ENCODE results near the gene SP1.
"Not testable (repeated sequence)": the region's sequence is repeated elsewhere in the genome, so short reads cannot be mapped to it uniquely, and the experiment has no call there.

Gene SP1

DNA sequence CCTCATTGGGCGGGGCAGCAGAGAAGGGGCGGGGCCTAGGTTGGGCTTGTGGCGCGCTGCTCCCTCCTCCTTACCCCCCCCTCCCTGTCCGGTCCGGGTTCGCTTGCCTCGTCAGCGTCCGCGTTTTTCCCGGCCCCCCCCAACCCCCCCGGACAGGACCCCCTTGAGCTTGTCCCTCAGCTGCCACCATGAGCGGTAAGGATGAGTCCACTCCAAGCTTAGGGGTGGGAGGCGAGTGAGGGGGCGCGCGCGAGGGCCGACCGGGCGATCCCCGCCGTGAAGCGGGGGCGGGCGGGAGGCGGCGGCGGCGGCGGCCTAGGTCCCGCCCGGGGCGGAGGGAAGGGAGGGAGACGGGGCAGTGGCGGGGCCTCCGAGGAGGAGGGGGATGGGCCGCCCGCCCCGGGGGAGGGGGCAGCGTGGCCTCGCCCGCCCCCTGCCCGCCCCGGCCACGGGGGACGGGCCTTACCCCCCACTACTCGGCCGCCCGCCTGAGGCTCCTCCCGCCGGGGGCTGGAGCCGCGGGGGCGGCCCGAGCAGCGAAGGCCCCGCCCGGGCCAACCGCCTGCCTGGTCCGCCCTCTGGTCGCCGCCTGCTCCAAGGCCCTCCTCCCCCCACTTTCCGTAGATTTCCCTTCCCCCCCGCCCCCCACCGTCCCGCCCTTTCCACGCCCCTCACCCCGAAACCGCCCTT is at the start of gene SP1:
Gene SP1, plus strand, starts transcription at position 73 of the 690 bp plus-strand sequence. Its CDS starts 116 bp downstream, at position 189.
- H3K36me3 ChIP-seq (ENCODE audit: insufficient read depth, low read depth, low read length) = peaks cover 34% of the 10 kb centered on the region
- peak within 1 kb of the TSS; percentile 86; the same call in 1 of the 2 replicates for H3K9ac ChIP-seq (ENCODE audit: low read depth, low read length)
- H3K27me3 ChIP-seq (ENCODE audit: insufficient read depth, low read length) = no peaks in the 10 kb centered on the region
- peak within 1 kb of the TSS; percentile 91 for H3K27ac ChIP-seq (ENCODE audit: low read length)
- peak within 1 kb of the TSS; percentile 84 for H3K4me3 ChIP-seq (ENCODE audit: low read length)
- H3K4me1 ChIP-seq (ENCODE audit: insufficient read depth, low read length) = peaks cover 5% of the 10 kb centered on the region; the same call in 1 of the 2 replicates
- H3K9me3 ChIP-seq (ENCODE audit: insufficient read depth, low read depth, low read length) = no peaks in the 10 kb centered on the region

DNA sequence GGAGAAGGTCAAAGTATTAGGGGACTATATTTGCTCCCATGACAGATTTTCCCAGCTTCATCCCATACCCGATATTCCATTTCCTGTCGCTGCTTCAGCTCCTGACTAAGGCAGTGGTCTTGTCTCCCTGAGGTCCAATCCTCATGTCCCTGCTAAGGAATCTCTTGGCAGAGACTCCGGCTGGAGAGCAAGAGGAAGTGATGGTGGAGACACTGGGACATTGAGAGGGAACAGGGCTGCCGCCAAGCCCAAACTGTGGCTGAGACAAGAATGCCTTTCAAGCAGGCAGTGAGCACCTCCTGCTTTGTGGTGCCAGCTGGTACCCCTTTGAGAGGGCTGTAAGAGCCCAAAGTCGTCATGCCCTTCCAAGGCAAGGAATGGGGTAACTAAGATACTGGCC is 49.3 kb upstream of the SP1 start:
- Histone ChIP-seq H3K27me3 (ENCODE audit: insufficient read depth, low read length) (peaks cover 43% of the 10 kb centered on the region), H3K36me3 (ENCODE audit: insufficient read depth, low read depth, low read length) (no peaks in the 10 kb centered on the region), H3K9me3 (ENCODE audit: insufficient read depth, low read depth, low read length) (no peaks in the 10 kb centered on the region), H3K27ac (ENCODE audit: low read length) (no peak overlapping the region), H3K9ac (ENCODE audit: low read depth, low read length) (no peak overlapping the region), H3K4me1 (ENCODE audit: insufficient read depth, low read length) (no peaks in the 10 kb centered on the region; the same call in 1 of the 2 replicates), H3K4me3 (ENCODE audit: low read length) (no peak overlapping the region)

DNA sequence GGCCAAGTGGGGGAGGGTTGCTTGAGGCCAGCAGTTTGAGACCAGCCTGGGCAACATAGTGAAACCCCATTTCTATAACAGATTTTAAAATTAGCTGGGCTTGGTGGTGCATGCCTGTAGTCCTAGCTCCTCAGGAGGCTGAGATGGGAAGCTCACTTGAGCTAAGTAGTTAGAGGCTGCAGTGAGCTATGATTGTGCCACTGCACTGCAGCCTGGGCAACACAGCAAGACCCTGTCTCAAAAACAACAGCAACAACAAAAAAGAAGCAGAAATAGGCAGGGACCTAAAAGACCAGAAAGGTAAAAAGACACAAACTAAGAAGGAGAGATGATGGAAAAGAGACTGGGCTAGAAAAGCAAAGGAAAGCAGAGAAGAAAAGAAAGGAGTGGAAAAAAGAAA is 47.6 kb upstream of the SP1 start:
- H3K27me3 ChIP-seq (ENCODE audit: insufficient read depth, low read length) = peaks cover 35% of the 10 kb centered on the region
- H3K27ac ChIP-seq (ENCODE audit: low read length); H3K4me3 ChIP-seq (ENCODE audit: low read length); H3K4me1 ChIP-seq (ENCODE audit: insufficient read depth, low read length); H3K36me3 ChIP-seq (ENCODE audit: insufficient read depth, low read depth, low read length); H3K9ac ChIP-seq (ENCODE audit: low read depth, low read length); H3K9me3 ChIP-seq (ENCODE audit: insufficient read depth, low read depth, low read length): not testable (repeated sequence)

DNA sequence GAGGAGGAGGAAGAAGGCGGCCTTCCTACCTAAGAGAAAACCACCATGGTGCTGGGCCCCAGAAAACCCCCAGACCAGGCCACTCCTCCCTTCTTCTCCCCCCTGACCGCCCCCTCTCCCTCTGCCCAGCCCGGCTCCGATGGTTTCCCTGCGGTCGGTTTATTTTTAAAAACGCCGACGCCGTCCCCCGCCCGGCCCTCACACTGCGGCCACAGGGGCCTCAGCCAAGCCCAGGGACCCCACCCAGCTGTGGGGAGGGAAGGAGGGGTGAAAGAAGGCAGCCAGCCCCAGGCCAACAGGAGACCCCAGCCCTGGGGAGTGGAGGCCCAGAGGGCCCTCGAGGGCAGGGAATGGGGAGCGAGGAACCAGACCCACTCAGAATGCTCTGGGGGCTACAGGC is 47.2 kb upstream of the SP1 start:
- H3K27ac ChIP-seq (ENCODE audit: low read length) = no peak overlapping the region
- H3K27me3 ChIP-seq (ENCODE audit: insufficient read depth, low read length) = peaks cover 31% of the 10 kb centered on the region
- no peak overlapping the region for H3K4me3 ChIP-seq (ENCODE audit: low read length)
- H3K36me3 ChIP-seq (ENCODE audit: insufficient read depth, low read depth, low read length) = no peaks in the 10 kb centered on the region
- H3K4me1 ChIP-seq (ENCODE audit: insufficient read depth, low read length) = peaks cover 3% of the 10 kb centered on the region; the same call in 1 of the 2 replicates
- H3K9me3 ChIP-seq (ENCODE audit: insufficient read depth, low read depth, low read length) = no peaks in the 10 kb centered on the region
- no peak overlapping the region for H3K9ac ChIP-seq (ENCODE audit: low read depth, low read length)

DNA sequence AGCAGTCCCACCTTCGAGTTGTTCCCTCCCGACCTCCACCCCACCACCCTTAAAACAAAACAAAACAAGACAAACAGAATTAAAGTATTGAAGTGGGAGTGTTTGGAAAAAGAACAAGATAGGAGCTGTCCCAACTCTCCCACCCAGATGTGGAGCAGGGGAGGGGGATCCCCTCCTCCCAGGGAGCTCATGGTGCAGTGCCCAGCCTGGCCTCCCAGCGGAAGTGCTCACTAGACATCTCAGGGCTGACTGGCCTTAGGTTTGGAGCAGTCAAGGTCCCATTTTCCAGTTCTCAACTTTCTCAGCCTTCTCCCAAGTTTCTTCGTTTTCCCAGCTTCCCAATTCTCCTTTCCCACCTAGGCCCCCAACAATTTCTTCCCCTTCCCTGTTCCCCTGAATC is 46.7 kb upstream of the SP1 start:
- H3K4me1 ChIP-seq (ENCODE audit: insufficient read depth, low read length) = peaks cover 4% of the 10 kb centered on the region; the same call in 1 of the 2 replicates
- H3K27ac ChIP-seq (ENCODE audit: low read length) = no peak overlapping the region
- peaks cover 25% of the 10 kb centered on the region for H3K27me3 ChIP-seq (ENCODE audit: insufficient read depth, low read length)
- no peaks in the 10 kb centered on the region for H3K36me3 ChIP-seq (ENCODE audit: insufficient read depth, low read depth, low read length)
- H3K9ac ChIP-seq (ENCODE audit: low read depth, low read length) = no peak overlapping the region
- no peaks in the 10 kb centered on the region for H3K9me3 ChIP-seq (ENCODE audit: insufficient read depth, low read depth, low read length)
- H3K4me3 ChIP-seq (ENCODE audit: low read length) = no peak overlapping the region

DNA sequence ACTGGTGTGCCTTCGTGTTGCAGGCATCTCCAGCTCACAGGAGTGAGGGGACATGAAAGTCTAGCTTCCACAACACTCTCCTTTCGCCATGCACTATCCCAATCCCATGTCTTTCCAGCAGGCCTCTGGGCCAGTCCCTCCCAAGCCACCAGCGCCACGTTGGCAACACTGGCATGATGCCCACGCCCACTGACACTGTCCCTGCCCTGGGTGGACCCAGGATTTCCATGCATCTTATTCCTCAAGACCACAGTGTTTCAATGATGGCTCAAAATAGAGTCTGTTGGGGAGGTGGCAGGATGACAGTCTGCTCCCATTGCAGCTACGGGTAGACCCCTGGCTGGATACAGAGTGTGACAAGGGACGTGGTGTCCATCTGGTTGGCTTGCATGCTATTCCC is 46.1 kb upstream of the SP1 start:
- Histone ChIP-seq H3K9ac (ENCODE audit: low read depth, low read length) (no peak overlapping the region), H3K27ac (ENCODE audit: low read length) (no peak overlapping the region), H3K4me1 (ENCODE audit: insufficient read depth, low read length) (peaks cover 4% of the 10 kb centered on the region; the same call in 1 of the 2 replicates), H3K27me3 (ENCODE audit: insufficient read depth, low read length) (peaks cover 20% of the 10 kb centered on the region), H3K4me3 (ENCODE audit: low read length) (no peak overlapping the region), H3K9me3 (ENCODE audit: insufficient read depth, low read depth, low read length) (no peaks in the 10 kb centered on the region), H3K36me3 (ENCODE audit: insufficient read depth, low read depth, low read length) (no peaks in the 10 kb centered on the region)

DNA sequence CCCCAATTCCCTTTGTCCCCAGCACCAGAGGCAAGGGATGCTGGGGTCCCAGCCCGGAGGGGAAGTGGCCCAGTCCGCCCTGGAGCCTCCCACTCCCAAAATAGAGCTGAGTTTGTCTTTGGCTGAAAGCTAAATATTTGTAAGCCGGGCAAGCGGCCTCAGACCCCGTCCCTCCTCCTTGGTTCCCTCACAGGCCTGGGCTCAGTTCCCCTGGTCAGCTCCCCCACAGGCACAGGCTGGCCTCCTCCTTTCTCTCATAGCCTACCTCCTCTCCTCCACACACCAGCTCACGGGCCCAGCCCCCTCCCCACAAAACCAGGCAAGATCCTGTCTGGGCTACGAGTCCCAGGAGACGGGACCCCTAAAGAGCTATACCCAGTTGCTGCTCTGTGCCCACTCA is 45.2 kb upstream of the SP1 start:
- H3K27me3 ChIP-seq (ENCODE audit: insufficient read depth, low read length) = peaks cover 13% of the 10 kb centered on the region

DNA sequence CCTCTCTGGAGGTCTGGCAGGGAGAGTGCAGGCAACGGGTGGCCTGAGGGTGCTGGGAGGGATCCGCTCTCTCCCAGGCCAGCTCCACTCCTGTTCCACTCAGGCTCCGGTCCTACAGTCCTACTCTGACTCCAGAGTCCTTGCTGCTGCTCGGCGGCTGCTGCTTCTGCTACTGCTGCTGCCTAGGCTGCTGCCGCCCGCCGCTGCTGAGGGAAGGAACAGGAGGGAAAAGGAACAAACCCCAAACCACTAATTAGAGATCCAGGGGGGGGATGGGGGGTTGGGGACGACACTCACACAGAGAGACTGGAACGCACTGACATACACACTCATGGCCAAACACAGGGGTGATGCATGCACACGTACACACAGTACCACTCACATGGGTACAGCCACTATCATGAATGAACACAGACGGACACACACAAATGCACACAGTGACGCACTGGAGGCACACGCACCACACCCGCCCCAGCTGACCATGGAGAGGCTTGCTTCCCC is 43.7 kb upstream of the SP1 start, which contains the start of gene SP7:
Gene SP7, minus strand, starts transcription at position 174 of the 501 bp plus-strand sequence. CDS start 708 bp downstream, outside the sequence.
- peaks cover 4% of the 10 kb centered on the region; the same call in 1 of the 2 replicates for H3K4me1 ChIP-seq (ENCODE audit: insufficient read depth, low read length)
- no peak within 1 kb of the TSS for H3K4me3 ChIP-seq (ENCODE audit: low read length)
- no peak within 1 kb of the TSS for H3K9ac ChIP-seq (ENCODE audit: low read depth, low read length)
- no peaks in the 10 kb centered on the region for H3K9me3 ChIP-seq (ENCODE audit: insufficient read depth, low read depth, low read length)
- peaks cover 13% of the 10 kb centered on the region for H3K27me3 ChIP-seq (ENCODE audit: insufficient read depth, low read length)
- H3K36me3 ChIP-seq (ENCODE audit: insufficient read depth, low read depth, low read length) = no peaks in the 10 kb centered on the region
- no peak within 1 kb of the TSS for H3K27ac ChIP-seq (ENCODE audit: low read length)

More for the DNA sequence above, 45.2 kb upstream of the SP1 start:
- Histone ChIP-seq H3K9ac (ENCODE audit: low read depth, low read length) (no peak overlapping the region), H3K4me3 (ENCODE audit: low read length) (no peak overlapping the region), H3K27ac (ENCODE audit: low read length) (no peak overlapping the region), H3K4me1 (ENCODE audit: insufficient read depth, low read length) (peaks cover 4% of the 10 kb centered on the region; the same call in 1 of the 2 replicates), H3K36me3 (ENCODE audit: insufficient read depth, low read depth, low read length) (no peaks in the 10 kb centered on the region), H3K9me3 (ENCODE audit: insufficient read depth, low read depth, low read length) (no peaks in the 10 kb centered on the region)

DNA sequence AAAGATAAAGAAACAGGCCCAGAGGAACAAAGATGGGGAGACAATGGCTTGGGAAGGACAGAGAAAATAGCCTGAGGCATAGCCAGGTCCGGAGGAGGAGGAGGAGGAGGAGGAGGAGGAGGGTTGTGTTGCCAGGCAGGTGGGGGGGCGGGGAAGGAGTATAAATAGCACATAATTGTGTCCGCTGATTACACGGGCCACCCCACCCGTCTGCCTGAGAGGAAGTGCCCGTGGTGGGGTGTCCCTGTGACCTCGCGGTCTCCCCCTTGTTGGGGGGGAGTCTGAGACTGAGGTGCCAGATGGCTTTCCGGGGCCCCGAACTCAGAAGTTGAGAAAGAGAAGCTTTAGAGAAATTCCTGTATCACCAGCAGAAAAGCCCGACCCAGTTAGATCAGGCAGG is 42.0 kb upstream of the SP1 start:
- Histone ChIP-seq H3K4me1 (ENCODE audit: insufficient read depth, low read length) (peaks cover 4% of the 10 kb centered on the region; the same call in 1 of the 2 replicates), H3K27ac (ENCODE audit: low read length) (no peak overlapping the region), H3K27me3 (ENCODE audit: insufficient read depth, low read length) (peaks cover 8% of the 10 kb centered on the region)

DNA sequence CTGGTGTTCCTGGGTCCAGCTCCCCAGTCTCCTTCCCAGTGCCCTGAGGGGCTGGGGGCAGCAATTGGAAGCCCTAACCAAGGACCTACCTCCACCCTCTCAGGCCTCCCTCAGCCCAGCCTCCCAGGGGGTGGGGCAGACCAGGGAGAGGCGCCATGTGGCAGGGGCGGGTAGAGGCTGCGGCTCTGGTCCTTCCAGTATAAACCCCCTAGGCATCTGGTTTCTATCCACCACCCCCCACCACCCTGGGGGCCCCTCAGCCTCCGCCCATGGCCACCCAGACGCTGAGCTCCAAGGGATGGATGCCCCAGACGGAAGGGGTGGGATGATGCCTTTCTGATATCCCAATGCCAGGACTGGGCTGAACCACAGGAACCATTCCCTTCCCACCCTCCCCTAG is 41.1 kb upstream of the SP1 start:
- Histone ChIP-seq H3K27ac (ENCODE audit: low read length) (no peak overlapping the region), H3K4me1 (ENCODE audit: insufficient read depth, low read length) (peaks cover 4% of the 10 kb centered on the region; the same call in 1 of the 2 replicates), H3K9ac (ENCODE audit: low read depth, low read length) (no peak overlapping the region), H3K4me3 (ENCODE audit: low read length) (no peak overlapping the region), H3K9me3 (ENCODE audit: insufficient read depth, low read depth, low read length) (no peaks in the 10 kb centered on the region), H3K36me3 (ENCODE audit: insufficient read depth, low read depth, low read length) (no peaks in the 10 kb centered on the region), H3K27me3 (ENCODE audit: insufficient read depth, low read length) (peaks cover 16% of the 10 kb centered on the region)

More for the DNA sequence above, 42.0 kb upstream of the SP1 start:
- Histone ChIP-seq H3K4me3 (ENCODE audit: low read length) (no peak overlapping the region), H3K9me3 (ENCODE audit: insufficient read depth, low read depth, low read length) (no peaks in the 10 kb centered on the region), H3K9ac (ENCODE audit: low read depth, low read length) (no peak overlapping the region), H3K36me3 (ENCODE audit: insufficient read depth, low read depth, low read length) (no peaks in the 10 kb centered on the region)

DNA sequence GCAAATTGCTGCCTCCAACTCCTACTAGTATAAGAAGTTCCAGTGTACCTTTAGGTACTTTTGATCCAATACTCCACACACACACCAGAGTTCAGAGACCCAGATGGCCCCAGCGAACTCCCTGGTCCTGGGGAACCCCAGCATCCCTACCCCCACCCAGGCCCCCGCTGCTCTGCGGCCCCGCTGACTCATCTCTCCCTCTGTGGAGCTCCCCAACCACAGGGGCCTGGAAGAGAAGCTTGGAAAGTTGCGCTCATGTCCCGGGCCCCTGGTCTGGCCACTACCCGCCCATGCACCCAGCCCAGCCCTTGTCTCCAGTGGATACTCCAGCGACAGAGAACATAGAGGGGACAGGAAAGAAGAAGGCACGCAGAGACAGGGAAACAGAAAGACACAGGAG is 39.6 kb upstream of the SP1 start:
- Histone ChIP-seq H3K36me3 (ENCODE audit: insufficient read depth, low read depth, low read length) (no peaks in the 10 kb centered on the region), H3K4me3 (ENCODE audit: low read length) (no peak overlapping the region), H3K27ac (ENCODE audit: low read length) (no peak overlapping the region), H3K4me1 (ENCODE audit: insufficient read depth, low read length) (peaks cover 5% of the 10 kb centered on the region), H3K9ac (ENCODE audit: low read depth, low read length) (no peak overlapping the region), H3K27me3 (ENCODE audit: insufficient read depth, low read length) (peaks cover 28% of the 10 kb centered on the region), H3K9me3 (ENCODE audit: insufficient read depth, low read depth, low read length) (no peaks in the 10 kb centered on the region)

DNA sequence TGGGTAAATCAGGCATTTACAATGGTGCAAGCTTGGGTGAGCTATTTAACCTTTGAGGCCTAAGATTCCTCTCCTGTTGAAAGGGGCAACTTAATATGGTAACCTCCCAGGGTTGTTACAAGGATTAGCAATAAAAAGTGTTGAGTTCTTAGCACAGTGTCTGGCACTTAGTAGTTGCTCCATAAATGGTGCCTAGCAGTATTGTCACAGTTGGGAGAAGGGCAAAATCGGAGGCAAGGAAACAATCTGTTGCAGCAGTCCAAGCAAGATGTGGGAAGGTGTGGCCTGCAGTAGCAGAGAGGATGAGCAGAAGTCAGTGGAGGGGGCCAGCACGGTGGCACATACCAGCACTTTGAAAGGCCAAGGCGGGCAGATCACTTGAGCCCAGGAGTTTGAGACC is 36.5 kb upstream of the SP1 start:
- no peak overlapping the region for H3K27ac ChIP-seq (ENCODE audit: low read length)
- no peak overlapping the region for H3K9ac ChIP-seq (ENCODE audit: low read depth, low read length)
- H3K9me3 ChIP-seq (ENCODE audit: insufficient read depth, low read depth, low read length) = no peaks in the 10 kb centered on the region
- H3K27me3 ChIP-seq (ENCODE audit: insufficient read depth, low read length) = peaks cover 33% of the 10 kb centered on the region
- H3K4me3 ChIP-seq (ENCODE audit: low read length) = no peak overlapping the region
- H3K36me3 ChIP-seq (ENCODE audit: insufficient read depth, low read depth, low read length) = no peaks in the 10 kb centered on the region
- H3K4me1 ChIP-seq (ENCODE audit: insufficient read depth, low read length) = peaks cover 5% of the 10 kb centered on the region; the same call in 1 of the 2 replicates
